Dermis microvascular lymphatic vessel endothelial cell (primary cell): ENCODE data around the gene CECR2. TPM values are rescaled to one million over a fixed set of nuclear protein-coding genes. Genes with fewer than 3 reads are reported as not detected.
A peak's percentile ranks its signal among the peaks of the same experiment; 100 is the strongest.
"Not testable (repeated sequence)": the region's sequence is repeated elsewhere in the genome, so short reads cannot be mapped to it uniquely, and the experiment has no call there.

Experiments used
- DNase-seq, 2 donors: peaks; one replicate each; pipeline versions ENCODE4 v3.0.0 to v3.0.0-alpha.2; 2010; ENCODE audit warnings: low read depth in 2 of 2
- total RNA-seq: library from RNA; depleted of rRNA; stranded (reverse); fragments of >200 nt; gene quantifications from 2 replicates; pipeline ENCODE4 v1.2.1, GENCODE V29; 2014

CECR2 gene
- total RNA-seq, 1 donor from 2014 or later: under 0.01 TPM

DNA sequence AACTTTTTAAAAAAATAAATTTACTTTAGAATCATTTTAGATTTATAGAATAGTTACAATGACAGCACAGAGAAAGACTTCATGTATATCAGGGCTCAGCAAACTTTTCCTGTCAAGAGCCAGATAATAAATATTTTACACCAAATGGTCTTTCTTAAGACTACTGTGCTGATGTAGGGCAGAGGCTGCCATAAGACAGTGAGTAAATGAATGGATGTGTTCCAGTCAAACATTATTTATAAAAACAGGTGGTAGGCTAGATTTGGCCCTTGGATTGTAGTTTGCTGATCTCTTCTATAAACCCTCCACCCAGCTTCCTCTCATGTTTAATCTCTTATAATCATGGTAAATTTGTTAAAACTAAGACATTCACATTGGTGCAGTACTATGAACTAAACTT lies 33.0 kb downstream of the CECR2 start:
- no peak for DNase-seq

DNA sequence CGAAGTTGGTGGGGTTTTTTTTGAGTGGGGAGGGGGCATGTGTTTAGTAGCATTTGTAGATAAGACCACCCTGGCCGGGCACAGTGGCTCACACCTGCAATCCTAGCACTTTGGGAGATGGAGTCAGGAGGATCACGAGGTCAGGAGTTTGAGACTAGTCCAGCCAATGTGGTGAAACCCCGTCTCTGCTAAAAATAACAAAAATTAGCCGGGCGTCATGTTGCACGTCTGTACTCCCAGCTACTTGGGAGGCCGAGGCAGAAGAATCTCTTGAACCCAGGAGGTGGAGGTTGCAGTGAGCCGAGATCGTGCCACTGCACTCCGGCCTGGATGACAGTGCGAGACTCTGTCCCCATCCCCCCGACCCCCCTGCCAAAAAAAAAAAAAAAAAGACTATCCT lies 34.6 kb downstream of the CECR2 start:
- DNase-seq: no peak

DNA sequence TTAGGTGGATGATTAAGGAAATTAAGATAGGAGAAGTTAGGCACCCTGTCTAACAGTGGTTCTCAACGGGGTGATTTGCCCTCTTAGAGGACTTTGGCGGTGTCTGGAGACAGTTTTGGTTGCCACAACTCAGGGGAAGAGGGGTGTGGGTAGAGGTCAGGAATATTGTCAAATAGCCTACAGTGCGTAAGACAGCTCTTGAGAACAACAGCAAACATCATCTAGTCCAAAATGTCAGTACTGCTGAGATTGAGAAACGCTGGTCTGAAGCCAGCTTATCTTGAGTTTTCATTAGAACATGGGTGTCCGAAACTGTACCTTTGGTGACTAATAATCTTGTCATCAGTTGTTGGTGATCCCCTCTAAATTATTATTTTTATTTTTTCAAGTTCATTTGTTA lies 38.4 kb downstream of the CECR2 start:
- DNase-seq: no peak

DNA sequence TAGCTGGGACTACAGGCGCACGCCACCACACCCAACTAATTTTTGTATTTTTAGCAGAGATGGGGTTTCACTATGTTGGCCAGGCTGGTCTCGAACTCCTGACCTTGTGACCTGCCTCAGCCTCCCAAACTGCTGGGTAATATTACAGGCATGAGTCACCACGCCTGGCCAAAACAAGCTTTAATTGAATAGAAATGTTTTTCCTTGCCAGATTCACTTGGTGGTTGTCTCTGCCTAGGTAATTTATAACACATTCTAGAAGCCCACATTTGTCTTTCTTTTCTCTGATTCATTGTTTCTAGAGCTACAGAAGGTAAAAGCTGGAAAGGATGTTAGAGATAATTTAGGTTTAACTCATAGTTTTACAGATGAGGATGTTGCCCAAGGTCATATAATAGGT lies 41.3 kb downstream of the CECR2 start:
- DNase-seq: no peak

DNA sequence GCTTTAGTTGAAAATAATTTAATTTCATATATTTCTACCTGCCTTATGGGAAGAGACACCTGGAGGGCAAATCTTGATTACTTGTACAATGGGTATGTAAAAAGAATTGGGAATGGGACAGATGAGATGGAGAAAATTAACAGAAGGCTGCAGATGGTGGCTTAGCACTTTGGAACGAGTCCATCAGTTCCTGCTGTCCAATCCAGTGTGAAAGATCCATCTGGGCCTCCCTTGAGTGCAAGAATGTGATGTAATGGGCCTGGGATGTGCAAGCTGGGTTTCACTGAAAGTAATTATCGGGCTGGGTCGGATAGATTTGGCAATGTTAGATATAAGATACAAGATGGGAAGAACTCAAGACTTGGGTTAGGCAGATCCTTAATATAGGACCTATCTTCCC lies 42.0 kb downstream of the CECR2 start:
- DNase-seq: no peak

DNA sequence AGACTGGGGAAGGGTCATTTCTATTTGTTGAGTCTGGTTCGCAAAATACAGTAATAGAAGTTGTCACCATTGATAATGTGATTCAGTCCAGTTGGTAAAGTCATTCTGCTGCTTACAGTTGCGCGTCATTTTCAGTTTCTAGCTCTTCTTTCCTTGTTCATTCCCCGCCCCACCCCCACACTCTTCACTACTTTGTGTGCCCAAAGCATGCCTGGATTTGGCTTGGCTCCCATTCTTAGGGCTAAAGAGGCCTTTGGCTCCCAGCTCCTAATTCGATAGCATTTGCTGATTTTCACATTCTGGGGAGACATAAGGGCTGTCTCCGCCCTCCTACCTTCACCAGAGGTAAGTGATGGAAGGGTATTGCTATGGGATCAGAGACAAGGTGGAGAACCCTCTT lies 43.0 kb downstream of the CECR2 start:
- no peak for DNase-seq

DNA sequence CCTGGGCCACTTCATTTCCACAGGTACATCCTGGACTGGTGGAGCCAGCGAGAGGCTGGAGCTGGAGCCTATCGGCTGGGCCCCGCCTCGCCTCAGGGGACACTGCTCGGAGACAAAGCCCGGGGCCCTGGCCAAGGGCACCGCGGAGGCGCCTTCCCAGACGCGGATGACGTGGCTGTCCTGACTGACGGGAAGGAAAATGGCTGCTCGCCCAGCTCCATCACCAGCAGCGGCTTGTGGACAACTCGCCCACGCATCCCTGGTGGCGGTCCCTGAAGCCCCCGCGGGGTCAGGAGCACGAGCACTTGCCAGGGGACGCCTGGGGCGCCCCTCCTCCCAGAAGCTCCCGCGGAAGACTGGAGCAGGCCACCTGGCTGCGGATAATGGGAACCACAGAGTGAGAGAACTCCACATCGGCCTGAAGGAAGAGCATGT lies 49.6 kb downstream of the CECR2 start:
- DNase-seq: no peak

DNA sequence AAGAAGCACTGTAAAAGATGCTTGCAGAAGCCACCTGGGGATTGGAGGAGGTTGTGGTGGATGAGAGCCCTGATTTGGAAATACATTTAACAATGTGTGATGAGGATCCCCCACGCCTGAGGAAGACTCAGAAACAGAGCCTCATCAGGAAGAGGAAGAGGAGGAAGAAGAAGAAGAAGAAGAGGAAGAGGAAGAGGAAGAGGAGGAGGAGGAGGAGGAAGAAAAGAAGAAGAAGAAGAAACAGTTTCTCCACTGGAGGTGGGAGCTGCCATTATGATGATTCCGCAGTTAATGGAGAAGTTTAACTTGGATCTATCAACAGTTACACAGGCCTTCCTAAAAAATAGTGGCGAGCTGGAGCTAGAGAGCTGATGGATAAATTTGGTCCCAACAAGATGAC lies 50.1 kb downstream of the CECR2 start:
- DNase-seq: no peak

DNA sequence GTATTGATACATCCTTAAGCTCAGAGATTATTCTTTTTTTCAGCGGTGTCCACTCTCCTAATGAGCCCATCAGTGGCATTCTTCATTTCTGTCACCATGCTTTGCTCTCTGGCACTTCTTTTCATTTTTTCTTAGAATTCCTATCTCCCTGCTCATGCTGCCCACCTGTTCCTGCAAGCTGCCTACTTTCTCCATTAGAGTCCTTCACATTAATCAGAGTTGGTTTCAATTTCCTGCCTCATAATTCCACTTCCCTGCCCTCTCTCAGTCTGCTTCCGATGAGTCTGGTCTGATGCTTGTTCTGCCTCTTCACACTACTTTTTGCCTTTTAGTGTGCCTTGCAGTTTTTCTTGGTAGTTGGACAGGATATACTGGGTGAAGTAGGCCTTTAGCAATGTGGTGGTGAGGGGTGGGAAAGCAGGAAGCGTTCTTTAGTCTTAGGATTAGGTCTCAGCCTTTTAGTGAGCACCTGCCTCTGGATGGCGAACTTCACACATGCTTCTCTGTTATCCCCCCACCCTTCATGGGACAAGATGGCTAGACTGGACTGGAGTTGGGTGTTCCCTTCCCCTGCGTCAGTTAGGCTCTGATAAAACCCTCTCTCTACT lies 53.6 kb downstream of the CECR2 start:
- DNase-seq: no peak

DNA sequence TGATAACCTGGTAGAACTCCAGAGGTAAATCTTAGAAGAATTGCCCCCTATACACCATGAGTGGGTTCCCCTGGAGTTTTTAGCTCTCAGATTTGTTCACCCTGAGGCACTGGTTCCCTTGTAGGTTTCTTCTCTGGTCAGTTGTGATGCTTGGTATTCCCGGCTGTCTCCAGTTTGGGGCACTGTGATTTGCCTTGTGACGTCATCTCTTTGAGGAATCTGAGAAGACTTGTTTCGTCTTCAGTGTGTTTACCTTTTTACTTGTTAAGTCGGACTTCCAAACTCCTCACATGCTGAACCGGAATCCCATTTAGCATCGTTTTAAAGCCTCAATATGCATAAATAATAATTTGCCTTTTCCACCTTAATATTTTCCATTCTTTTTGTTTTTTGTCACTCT lies 54.4 kb downstream of the CECR2 start:
- DNase-seq: no peak

DNA sequence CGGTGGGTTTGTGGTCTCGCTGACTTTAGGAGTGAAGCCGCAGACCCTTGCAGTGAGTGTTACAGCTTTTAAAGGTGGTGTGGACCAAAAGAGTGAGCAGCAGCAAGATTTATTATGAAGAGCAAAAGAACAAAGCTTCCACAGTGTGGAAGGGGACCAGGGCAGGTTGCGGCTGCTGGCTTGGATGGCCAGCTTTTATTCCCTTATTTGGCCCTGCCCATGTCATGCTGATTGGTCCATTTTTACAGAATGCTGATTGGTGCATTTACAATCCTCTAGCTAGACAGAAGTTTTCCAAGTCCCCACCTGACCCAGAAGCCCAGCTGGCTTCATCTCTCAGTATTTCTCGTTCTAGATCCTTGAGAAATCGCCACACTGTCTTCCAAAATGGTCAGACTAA lies 58.3 kb downstream of the CECR2 start:
- not testable (repeated sequence) for DNase-seq

DNA sequence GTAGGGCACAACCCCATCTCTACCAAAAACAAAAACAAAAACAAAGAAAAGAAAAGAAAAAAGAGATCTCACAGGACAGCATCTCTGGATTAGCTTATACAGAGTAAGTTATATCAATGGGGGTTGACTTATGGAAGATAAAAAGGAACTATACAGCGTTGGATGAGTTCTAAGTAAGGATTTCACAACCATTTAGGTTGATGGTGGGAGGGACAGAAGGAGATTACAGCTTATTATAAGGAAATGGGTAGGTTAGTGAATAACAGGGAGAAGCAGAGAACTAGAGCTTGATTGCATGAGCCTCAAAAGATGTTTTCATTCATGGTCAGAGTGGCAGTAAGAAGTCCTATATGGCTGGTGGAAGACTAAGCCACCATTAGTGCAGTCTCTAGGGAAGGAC lies 60.3 kb downstream of the CECR2 start:
- no peak for DNase-seq

DNA sequence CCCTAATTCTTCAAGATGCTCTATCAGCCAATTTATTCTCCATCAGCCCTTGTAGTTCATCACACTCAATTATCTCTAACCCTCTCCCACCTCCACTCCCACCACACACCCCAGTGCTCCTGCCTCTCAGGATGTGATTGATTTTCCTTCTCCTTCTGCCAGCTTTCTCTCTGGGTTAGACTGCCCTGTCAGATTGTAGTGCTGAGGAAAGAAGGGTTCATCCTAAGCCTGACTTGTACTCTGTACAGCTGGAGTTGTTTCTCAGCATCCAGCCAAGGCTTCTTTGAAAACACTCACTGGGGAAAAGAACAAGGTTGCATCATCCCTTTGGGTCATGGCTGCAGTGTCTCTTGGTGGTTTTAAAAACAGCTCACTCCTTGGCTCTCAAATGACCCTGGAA lies 61.2 kb downstream of the CECR2 start:
- DNase-seq: no peak

DNA sequence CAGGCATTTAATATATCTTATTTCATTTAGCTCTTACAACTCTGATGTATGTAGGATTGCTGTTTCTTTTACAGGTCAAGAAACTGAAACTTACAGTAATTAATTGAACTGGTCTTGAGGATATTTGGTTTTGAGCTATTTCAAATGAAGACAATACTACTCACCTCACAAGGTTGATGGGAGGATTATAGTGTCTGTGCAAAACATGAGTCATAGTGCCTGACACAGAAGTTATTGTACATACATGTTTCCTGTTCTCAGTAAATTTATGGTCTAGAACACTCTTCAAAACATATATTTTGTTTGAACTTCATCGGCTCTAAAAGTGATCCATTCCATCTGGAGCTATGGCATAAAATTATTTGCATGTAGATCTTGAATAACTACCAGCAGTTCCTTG lies 61.9 kb downstream of the CECR2 start:
- DNase-seq: peak in 1 of 2 donors; percentile 17

DNA sequence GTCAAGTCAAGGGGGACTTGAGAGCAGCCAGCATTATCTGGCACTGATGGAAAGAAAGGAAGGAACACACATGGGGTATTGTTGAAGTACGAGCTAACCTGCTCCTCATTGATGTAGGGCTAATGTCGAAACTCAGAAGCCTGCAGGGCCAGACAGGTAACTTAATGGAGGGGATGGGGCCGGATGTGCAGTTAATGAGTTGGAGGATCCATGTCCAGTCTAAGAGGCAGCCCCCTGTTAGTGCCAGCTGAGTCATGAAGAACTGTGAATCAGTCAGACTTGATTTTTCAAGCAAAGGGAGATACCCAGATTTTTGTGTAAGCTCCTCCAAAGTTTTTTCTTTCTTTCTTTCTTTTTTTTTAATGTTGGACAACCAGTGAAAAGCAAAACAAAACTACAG lies 65.6 kb downstream of the CECR2 start:
- DNase-seq: no peak

DNA sequence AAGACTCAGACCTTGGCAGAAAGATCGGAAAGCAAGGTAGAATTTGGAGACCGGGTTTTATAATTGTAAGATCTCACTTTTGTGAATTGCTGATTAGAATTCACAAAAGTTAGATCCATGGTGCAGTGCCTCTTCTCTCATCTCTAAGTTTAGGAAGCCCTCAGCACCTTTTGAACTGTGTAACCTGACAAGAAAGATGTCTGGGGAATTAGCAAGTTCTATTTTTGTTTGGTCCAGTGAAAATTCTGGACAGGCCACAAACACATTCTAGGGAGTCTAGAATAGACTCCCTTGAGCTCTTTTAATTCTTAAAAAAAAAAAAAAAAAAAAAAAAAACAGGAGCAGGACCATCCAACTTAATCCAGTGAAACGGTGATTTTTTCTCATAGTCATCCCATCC lies 66.1 kb downstream of the CECR2 start:
- no peak for DNase-seq

DNA sequence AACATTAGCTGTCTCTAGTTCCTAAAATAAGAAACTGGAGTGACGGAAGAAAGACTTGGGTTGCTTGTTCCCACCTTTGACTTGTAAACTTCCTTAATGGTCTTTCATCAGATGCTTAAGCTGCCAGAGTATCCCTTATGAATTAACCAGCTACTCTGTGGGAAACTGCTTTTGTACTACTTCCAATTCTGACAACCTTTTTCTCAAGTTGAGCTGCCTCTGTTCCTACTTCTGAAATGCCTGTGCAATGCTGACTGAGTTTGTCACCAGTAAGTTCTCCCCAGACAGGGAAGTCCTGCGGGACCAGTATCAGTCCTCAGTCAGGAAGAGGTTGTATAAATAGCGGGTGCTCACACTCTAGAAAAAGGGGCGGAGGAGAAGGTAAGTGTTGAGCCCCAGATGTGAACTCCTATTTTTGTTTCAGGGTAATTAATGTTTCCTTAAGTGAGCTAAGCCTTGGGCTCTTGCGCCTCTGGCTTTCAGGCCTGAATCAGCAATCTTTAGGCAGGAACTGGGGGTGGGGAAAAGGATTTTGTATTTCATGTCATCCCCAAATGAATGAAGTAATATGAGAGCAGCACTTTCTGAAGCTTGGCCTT lies 67.2 kb downstream of the CECR2 start:
- DNase-seq: no peak

DNA sequence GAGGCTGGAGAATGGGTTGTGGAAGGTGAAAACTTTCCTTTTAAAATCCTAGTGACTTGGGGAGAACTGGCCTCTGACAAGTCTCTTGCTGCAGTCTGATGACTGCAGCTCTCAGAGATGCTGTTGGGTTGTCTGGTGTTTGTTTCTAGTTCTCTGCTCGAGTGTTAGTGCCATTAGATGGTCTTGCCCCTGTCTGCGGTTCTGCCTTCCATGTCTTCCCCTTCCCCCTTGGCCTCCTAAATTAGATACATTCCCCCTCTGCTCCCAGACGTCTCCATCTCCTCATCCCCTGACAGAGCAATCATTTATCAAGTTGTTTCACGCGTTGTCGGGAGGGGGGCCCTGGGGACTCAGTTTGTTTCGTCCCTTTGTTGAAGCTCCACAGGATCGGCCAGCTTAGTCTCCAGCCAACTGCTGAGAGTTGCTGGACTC lies 67.7 kb downstream of the CECR2 start:
- no peak for DNase-seq

DNA sequence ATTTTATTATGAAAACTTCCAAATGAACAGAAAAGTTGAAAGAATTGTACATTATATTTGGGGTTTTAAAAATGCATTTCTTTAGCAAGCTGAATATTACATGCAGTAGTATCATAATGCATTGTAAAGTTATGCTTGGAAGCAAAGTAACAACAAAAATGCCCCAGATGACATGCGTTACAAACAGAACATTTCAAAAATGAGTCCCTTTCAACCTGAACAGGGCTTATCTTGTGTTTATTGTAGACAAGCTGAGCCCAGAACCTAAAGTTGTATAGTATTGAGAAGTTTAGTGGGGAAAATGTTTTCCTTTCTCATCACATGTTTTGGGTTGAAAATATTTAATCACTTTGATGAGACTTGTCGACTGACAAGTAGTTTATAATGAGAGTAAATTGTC lies 68.8 kb downstream of the CECR2 start:
- DNase-seq: no peak

DNA sequence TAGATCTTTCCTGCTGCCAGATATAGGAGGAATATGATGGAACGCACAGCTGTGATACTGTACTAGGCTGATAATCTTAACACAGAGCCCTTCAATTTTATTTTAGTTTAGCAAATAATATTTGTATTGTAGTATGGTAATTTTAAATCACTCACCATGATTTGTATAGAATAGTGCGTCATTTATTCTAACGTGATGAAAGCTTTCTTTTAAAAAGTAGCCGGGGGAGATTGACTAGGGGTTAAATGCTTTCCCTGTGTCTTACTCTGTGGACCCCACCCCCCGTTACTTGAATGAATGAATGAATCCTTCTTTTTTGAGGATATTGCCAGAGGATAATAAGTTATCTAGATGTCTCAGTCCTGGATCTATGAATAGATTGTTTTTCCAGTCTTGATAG lies 72.1 kb downstream of the CECR2 start:
- no peak for DNase-seq

DNA sequence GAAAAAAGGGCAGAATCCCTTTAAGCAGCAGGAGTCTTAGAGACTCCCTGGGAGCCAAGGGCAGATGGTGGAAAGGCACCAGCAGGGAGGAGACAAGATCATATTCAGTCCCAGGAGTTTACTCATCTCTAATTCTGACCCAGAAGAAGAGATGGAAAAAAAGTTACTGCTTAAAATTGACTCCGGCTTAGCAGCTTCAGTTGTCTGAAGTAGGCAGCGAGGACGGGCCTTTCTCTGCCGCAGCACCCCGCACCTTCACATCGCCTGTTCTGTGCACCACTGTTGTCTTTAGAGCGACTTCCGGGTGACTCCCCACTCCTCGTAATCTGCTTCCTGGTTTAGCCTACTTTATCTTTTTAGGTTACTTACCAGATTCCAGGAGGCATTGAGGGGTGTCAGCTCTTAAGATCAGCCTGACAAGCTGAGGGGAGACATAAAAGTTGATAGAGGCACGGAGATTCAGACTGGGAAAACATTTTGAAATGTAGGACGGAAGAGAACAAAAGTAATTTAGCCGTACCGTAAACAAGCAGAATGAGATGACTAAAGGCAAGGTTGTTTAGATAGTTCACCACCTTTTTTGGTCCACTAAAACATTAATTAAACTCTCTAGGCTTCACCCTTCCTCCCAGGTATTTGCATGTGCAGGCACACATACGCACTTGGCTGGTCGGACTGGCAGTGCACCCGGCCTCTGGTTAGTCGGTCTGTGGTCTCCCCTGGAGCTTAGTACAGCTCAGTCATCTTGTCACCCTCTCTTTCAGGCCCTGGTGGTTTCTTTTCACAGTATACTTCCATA lies 74.3 kb downstream of the CECR2 start:
- DNase-seq: no peak

DNA sequence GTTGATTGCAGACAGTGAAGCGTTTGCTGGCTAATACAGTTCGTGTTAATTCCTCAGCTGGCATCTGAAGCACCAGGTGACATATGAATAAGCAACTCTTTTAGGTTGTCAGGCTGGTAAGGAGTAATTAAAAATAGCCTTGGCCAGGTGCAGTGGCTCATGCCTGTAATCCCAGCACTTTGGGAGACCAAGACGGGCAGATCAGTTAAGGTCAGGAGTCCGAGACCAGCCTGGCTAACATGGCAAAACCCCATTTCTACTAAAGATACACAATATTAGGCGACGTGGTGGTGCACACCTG lies 74.9 kb downstream of the CECR2 start:
- DNase-seq: no peak

DNA sequence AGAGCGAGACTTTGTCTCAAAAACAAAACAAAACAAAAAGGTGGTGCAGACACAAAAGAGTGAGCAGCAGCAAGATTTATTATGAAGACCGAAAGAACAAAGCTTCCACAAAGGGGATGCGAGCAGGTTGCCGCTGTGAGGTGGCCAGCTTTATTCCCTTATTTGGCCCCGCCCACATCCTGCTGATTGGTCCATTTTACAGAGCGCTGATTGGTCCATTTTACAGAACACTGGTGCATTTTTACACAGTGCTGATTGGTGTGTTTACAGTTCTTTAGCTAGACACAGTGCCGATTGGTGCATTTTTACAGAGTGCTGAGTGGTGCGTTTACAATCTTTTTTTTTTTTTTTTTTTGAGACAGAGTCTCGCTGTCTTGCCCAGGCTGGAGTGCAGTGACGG lies 77.4 kb downstream of the CECR2 start:
- no peak for DNase-seq
